GM12891 (cell line): ENCODE measurements around the gene FAM222B.
A peak's percentile ranks its signal among the peaks of the same experiment; 100 is the strongest.
"Not testable (repeated sequence)": the region's sequence is repeated elsewhere in the genome, so short reads cannot be mapped to it uniquely, and the experiment has no call there.

Experiments
- PAX5 ChIP-seq: IDR thresholded peaks from 2 replicates; pipeline ENCODE4 v1.6.1; 2011; ENCODE audit warnings: low read length, moderate library complexity, mild to moderate bottlenecking; ENCODE audit not compliant: insufficient read depth, severe bottlenecking
- POLR2A ChIP-seq: IDR thresholded peaks from 2 replicates; pipeline ENCODE4 v1.6.1; 2011; ENCODE audit warnings: low read depth, low read length, control low read depth
- POLR2AphosphoS5 ChIP-seq: IDR thresholded peaks from 2 replicates; pipeline ENCODE4 v1.6.1; 2011; ENCODE audit warnings: low read depth, low read length, control low read depth
- POU2F2 ChIP-seq: IDR thresholded peaks from 2 replicates; pipeline ENCODE4 v1.6.1; 2011; ENCODE audit warnings: low read depth, mild to moderate bottlenecking, control low read depth, low read length, moderate library complexity
- SPI1 ChIP-seq: IDR thresholded peaks from 2 replicates; pipeline ENCODE4 v1.6.1; 2011; ENCODE audit warnings: low read depth, low read length, control low read depth
- TAF1 ChIP-seq: IDR thresholded peaks from 2 replicates; pipeline ENCODE4 v1.6.1; 2011; ENCODE audit warnings: low read depth, low read length, control low read depth

DNA sequence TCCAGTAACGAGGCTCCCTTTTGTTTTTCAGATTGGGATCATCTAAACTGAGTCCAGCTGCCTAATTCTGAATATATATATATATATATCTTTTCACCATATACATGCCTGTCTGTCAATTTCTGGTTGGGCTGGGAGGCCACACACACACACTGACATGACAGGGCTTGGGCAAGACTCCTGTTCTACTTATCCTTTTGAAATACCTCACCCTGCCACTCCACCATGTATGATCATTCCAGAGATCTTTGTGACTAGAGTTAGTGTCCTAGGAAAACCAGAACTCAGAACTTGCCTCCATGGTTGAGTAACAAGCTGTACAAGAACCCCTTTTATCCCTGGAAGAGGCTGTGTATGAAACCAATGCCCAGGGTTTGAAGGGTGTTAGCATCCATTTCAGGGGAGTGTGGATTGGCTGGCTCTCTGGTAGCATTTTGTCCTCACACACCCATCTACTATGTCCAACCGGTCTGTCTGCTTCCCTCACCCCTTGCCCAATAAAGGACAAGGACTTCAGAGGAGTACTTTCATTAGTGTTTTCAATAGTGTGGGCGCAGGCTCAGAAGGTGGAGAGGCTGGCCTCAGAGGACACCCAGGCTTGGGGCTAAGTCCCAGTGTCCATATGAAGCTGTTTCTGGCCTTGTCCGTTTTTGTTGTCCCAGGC, 118.6 kb downstream of the FAM222B start:
- not testable (repeated sequence) for TF ChIP-seq POLR2A, TAF1, POLR2AphosphoS5, PAX5, SPI1
- TF ChIP-seq POU2F2 = peak; percentile 7; the same call in 1 of the 2 replicates
